ENCODE measurements around the gene CITED2. TPM values are rescaled to one million over a fixed set of nuclear protein-coding genes. Genes with fewer than 3 reads are reported as not detected.
A peak's percentile ranks its signal among the peaks of the same experiment; 100 is the strongest.

CITED2 gene
- total and polyA plus RNA-seq, 2 experiments from 2014 or later, result 78.5 to 292 TPM

GRCh38 chr6:139369068-139369467 is 5.4 kb downstream of the CITED2 start:
- H3K4me2 ChIP-seq, result peak overlapping the region; percentile 76
- no peak for DNase-seq (ENCODE audit: low spot score)
- WGBS (ENCODE audit: low lambda C conversion rate, missing lambda C conversion rate), result 5% methylated on average over 2 of the region's 2 CpGs

DNA sequence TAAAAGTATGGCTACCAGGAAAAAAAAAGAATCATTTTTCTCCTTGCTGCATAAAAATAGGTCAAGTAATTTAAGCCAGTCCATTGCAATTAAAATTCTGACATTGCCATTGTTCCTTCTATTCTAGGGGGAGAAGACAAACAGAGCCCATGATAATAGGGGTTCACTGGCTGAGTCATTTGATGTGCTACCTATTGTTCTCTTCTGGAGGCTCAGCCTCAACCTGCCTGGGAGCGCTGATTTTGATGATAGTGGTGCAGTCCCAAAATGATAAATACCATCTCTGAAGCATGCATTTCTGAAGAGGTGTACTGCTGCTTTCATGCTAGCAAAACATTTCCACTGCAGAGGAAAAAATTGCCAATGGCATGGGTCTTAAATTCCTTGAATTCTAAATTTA is 5.8 kb downstream of the CITED2 start:
- Histone ChIP-seq H3K9me3 (ENCODE audit: low read depth) (no peaks in the 10 kb centered on the region), H3K27ac (no peak overlapping the region), H3K9me2 (replicated peaks; ENCODE audit: insufficient read depth) (no peaks in the 10 kb centered on the region), H3K27me3 (no peaks in the 10 kb centered on the region), H4K20me1 (ENCODE audit: insufficient read depth, poor library complexity, severe bottlenecking) (peaks cover 26% of the 10 kb centered on the region), H3K4me2 (peak overlapping the region; percentile 76), H2AFZ (no peak overlapping the region), H3K4me3 (no peak overlapping the region), H3K79me2 (peaks cover 30% of the 10 kb centered on the region), H3K36me3 (replicated peaks; ENCODE audit: insufficient read depth, low read depth) (no peaks in the 10 kb centered on the region), H3K4me1 (ENCODE audit: insufficient read depth) (peaks cover 27% of the 10 kb centered on the region)
- 44% methylated on average over 1 of the region's 1 CpG for WGBS (ENCODE audit: low lambda C conversion rate, missing lambda C conversion rate)
- no peak for DNase-seq (ENCODE audit: low spot score)
- no peak for TF ChIP-seq EZH2 (IDR thresholded peaks at IDR 0.05; ENCODE audit: borderline replicate concordance)
- no peak for TF ChIP-seq EZH2phosphoT487 (IDR thresholded peaks at IDR 0.05; ENCODE audit: low read depth, severe bottlenecking, unreplicated experiment)
- TF ChIP-seq, protein P1, sequence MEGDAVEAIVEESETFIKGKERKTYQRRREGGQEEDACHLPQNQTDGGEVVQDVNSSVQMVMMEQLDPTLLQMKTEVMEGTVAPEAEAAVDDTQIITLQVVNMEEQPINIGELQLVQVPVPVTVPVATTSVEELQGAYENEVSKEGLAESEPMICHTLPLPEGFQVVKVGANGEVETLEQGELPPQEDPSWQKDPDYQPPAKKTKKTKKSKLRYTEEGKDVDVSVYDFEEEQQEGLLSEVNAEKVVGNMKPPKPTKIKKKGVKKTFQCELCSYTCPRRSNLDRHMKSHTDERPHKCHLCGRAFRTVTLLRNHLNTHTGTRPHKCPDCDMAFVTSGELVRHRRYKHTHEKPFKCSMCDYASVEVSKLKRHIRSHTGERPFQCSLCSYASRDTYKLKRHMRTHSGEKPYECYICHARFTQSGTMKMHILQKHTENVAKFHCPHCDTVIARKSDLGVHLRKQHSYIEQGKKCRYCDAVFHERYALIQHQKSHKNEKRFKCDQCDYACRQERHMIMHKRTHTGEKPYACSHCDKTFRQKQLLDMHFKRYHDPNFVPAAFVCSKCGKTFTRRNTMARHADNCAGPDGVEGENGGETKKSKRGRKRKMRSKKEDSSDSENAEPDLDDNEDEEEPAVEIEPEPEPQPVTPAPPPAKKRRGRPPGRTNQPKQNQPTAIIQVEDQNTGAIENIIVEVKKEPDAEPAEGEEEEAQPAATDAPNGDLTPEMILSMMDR (IDR thresholded peaks at IDR 0.05; ENCODE audit: poor library complexity), result no peak

More at GRCh38 chr6:139369068-139369467, 5.4 kb downstream of the CITED2 start:
- H3K27ac ChIP-seq, result peak overlapping the region; percentile 6
- peaks cover 27% of the 10 kb centered on the region for H3K4me1 ChIP-seq (ENCODE audit: insufficient read depth)
- no peaks in the 10 kb centered on the region for H3K36me3 ChIP-seq (replicated peaks; ENCODE audit: insufficient read depth, low read depth)
- H3K9me3 ChIP-seq (ENCODE audit: low read depth), result no peaks in the 10 kb centered on the region
- no peaks in the 10 kb centered on the region for H3K27me3 ChIP-seq
- H3K9me2 ChIP-seq (replicated peaks; ENCODE audit: insufficient read depth), result no peaks in the 10 kb centered on the region
- peaks cover 34% of the 10 kb centered on the region for H3K79me2 ChIP-seq
- TF ChIP-seq EZH2phosphoT487 (IDR thresholded peaks at IDR 0.05; ENCODE audit: low read depth, severe bottlenecking, unreplicated experiment) (no peak), EZH2 (IDR thresholded peaks at IDR 0.05; ENCODE audit: borderline replicate concordance) (no peak)
- TF ChIP-seq, protein P1 (IDR thresholded peaks at IDR 0.05; ENCODE audit: poor library complexity), result no peak
- no peak overlapping the region for H3K4me3 ChIP-seq
- H2AFZ ChIP-seq, result no peak overlapping the region
- H4K20me1 ChIP-seq (ENCODE audit: insufficient read depth, poor library complexity, severe bottlenecking), result peaks cover 30% of the 10 kb centered on the region

- peak overlapping the region; percentile 5 for H3K4me2 ChIP-seq
- peaks cover 19% of the 10 kb centered on the region for H4K20me1 ChIP-seq (ENCODE audit: insufficient read depth, poor library complexity, severe bottlenecking)
- peaks cover 22% of the 10 kb centered on the region for H3K79me2 ChIP-seq
- DNase-seq (ENCODE audit: low spot score), result no peak
- TF ChIP-seq, protein P1 (IDR thresholded peaks at IDR 0.05; ENCODE audit: poor library complexity), result no peak
- TF ChIP-seq EZH2phosphoT487 (IDR thresholded peaks at IDR 0.05; ENCODE audit: low read depth, severe bottlenecking, unreplicated experiment) (no peak), EZH2 (IDR thresholded peaks at IDR 0.05; ENCODE audit: borderline replicate concordance) (no peak)
- no peaks in the 10 kb centered on the region for H3K36me3 ChIP-seq (replicated peaks; ENCODE audit: insufficient read depth, low read depth)
- 39% methylated on average over 8 of the region's 8 CpGs for WGBS (ENCODE audit: low lambda C conversion rate, missing lambda C conversion rate)
- H3K9me3 ChIP-seq (ENCODE audit: low read depth), result no peaks in the 10 kb centered on the region
- peaks cover 27% of the 10 kb centered on the region for H3K4me1 ChIP-seq (ENCODE audit: insufficient read depth)
- H2AFZ ChIP-seq, result peak overlapping the region; percentile 7
- no peaks in the 10 kb centered on the region for H3K9me2 ChIP-seq (replicated peaks; ENCODE audit: insufficient read depth)
- H3K27ac ChIP-seq, result no peak overlapping the region
- no peaks in the 10 kb centered on the region for H3K27me3 ChIP-seq
- H3K4me3 ChIP-seq, result no peak overlapping the region
Observed at GRCh38 chr6:139367810-139368351, 6.6 kb downstream of the CITED2 start.

Measured in hepatocyte (in vitro differentiated cells).